HepG2 (cell line): ENCODE results near the gene PPP1R12B.

Source experiments
- NR2F2 ChIP-seq: IDR thresholded peaks from 2 replicates; pipeline ENCODE4 v1.6.1; 2012; ENCODE audit warnings: low read depth, inconsistent platforms, borderline replicate concordance
- SMC3 ChIP-seq: IDR thresholded peaks from 2 replicates; pipeline ENCODE4 v1.6.1; 2011; ENCODE audit warnings: low read length, improper control_type of control experiment
- SYNCRIP ChIP-seq: fragments of 200-400 bp; formaldehyde crosslinking; IDR thresholded peaks from 2 replicates; pipeline ENCODE4 v1.6.1; 2018; ENCODE audit warnings: mild to moderate bottlenecking, low read depth, low read length; ENCODE audit not compliant: insufficient read depth
- YY1 ChIP-seq: IDR thresholded peaks from 2 replicates; pipeline ENCODE4 v1.6.1; 2011; ENCODE audit warnings: low read length, low read depth, moderate library complexity, mild to moderate bottlenecking; ENCODE audit not compliant: insufficient read depth, insufficient replicate concordance

GRCh38 chr1:202397256-202397655, 48.8 kb downstream of the PPP1R12B start:
- TF ChIP-seq SMC3, result no peak
- no peak for TF ChIP-seq YY1
- TF ChIP-seq SYNCRIP, result no peak
- no peak for TF ChIP-seq NR2F2
